Endothelial cell of umbilical vein (primary cell): ENCODE results near the gene MAST1. TPM values are rescaled to one million over a fixed set of nuclear protein-coding genes. Genes with fewer than 3 reads are reported as not detected.
"Not testable (repeated sequence)": the region's sequence is repeated elsewhere in the genome, so short reads cannot be mapped to it uniquely, and the experiment has no call there.

Experiments
- BruUV-seq: library from RNA; stranded (reverse); fragments of 400-500 nt; replicated peaks from 2 replicates; lab custom pipeline; 2021; lab: Mats Ljungman, UMichigan
- CTCF ChIA-PET: fragments of 300-600, 350-600 bp; sonication (Branson Sonifier 250); formaldehyde crosslinking; loops from one replicate; lab custom pipeline; 2021; ENCODE audit warnings: antibody characterized with exemption, inconsistent platforms; lab: Charles Lee
- POLR2A ChIA-PET: fragments of 300-600, 350-600 bp; sonication (Branson Sonifier 250); formaldehyde crosslinking; loops from one replicate; lab custom pipeline; 2021; ENCODE audit warnings: antibody characterized with exemption, inconsistent platforms; lab: Charles Lee
- DNase-seq: peaks from one replicate; pipeline ENCODE4 v3.0.0-alpha.2; 2011; ENCODE audit warnings: low read depth, low spot score
- FAIRE-seq: peaks from 2 replicates; lab custom pipeline; 2011; peaks lifted over from hg19 to GRCh38; lab: Jason Lieb, UNC
- H2AFZ ChIP-seq: 2 replicates; pipeline ENCODE4 v1.6.0; 2012; ENCODE audit warnings: low read depth, low read length, control low read depth, inconsistent platforms
- H3K27ac ChIP-seq: 2 replicates; pipeline ENCODE4 v1.5.1; 2011; ENCODE audit warnings: low read depth, mild to moderate bottlenecking, control low read depth, low read length, moderate library complexity; ENCODE audit not compliant: insufficient read depth
- H3K27me3 ChIP-seq, 2 experiments: 2 replicates each; pipeline versions ENCODE4 v1.6.0 to v1.6.1; 2011; ENCODE audit warnings: low read length in 2 of 2, mixed read lengths in 1 of 2; ENCODE audit not compliant: control insufficient read depth in 2 of 2, insufficient read depth in 2 of 2
- H3K36me3 ChIP-seq, 2 experiments: 2 replicates in 1 of 2; 3 replicates in 1 of 2; pipeline ENCODE4 v1.5.1; 2011; ENCODE audit warnings: low read length in 2 of 2, mild to moderate bottlenecking in 1 of 2, moderate library complexity in 1 of 2; ENCODE audit not compliant: control insufficient read depth in 2 of 2, insufficient read depth in 2 of 2; ENCODE audit errors: extremely low read depth in 1 of 2
- H3K4me1 ChIP-seq: 3 replicates; pipeline ENCODE4 v1.5.1; 2011; ENCODE audit warnings: mild to moderate bottlenecking, low read length; ENCODE audit not compliant: control insufficient read depth, insufficient read depth; ENCODE audit errors: extremely low read depth
- H3K4me2 ChIP-seq: 2 replicates; pipeline ENCODE4 v1.6.1; 2011; ENCODE audit warnings: low read length, control low read depth, mixed read lengths; ENCODE audit not compliant: insufficient read depth
- H3K4me3 ChIP-seq, 3 experiments: fragments of 200-600 bp in 1 of 3; sonication (generic), shearing (Covaris generic) in 1 of 3; replicated peaks in 1 of 3; 2 replicates each; pipeline ENCODE4 v1.5.1; 2011 to 2016; ENCODE audit warnings: control low read depth in 3 of 3, low read length in 3 of 3, mild to moderate bottlenecking in 2 of 3, inconsistent platforms in 1 of 3, low read depth in 1 of 3, moderate library complexity in 1 of 3; ENCODE audit not compliant: insufficient read depth in 1 of 3
- H3K79me2 ChIP-seq: 2 replicates; pipeline ENCODE4 v1.6.0; 2012; ENCODE audit warnings: low read length, inconsistent platforms; ENCODE audit not compliant: control insufficient read depth, insufficient read depth
- H3K9ac ChIP-seq: replicated peaks from 2 replicates; pipeline ENCODE3; 2011; ENCODE audit warnings: low read length, control low read depth; ENCODE audit not compliant: insufficient read depth; ENCODE audit errors: extremely low read depth
- H3K9me1 ChIP-seq: replicated peaks from 3 replicates; pipeline ENCODE4 v1.6.0; 2011; ENCODE audit warnings: mild to moderate bottlenecking, low read length; ENCODE audit not compliant: control insufficient read depth, insufficient read depth; ENCODE audit errors: extremely low read depth
- H3K9me3 ChIP-seq: replicated peaks from 2 replicates; pipeline ENCODE4 v1.5.1; 2012; ENCODE audit warnings: low read length, inconsistent platforms; ENCODE audit not compliant: control insufficient read depth, insufficient read depth
- H4K20me1 ChIP-seq: replicated peaks from 2 replicates; pipeline ENCODE3; 2011; ENCODE audit warnings: mild to moderate bottlenecking, low read length; ENCODE audit not compliant: control insufficient read depth, insufficient read depth; ENCODE audit errors: extremely low read depth
- POLR2A ChIP-seq: IDR thresholded peaks from 2 replicates; pipeline ENCODE4 v1.6.1; 2012; ENCODE audit warnings: low read depth, mild to moderate bottlenecking, control low read depth, low read length
- dilution Hi-C: fragments of 300-500 bp; cut with MboI; formaldehyde crosslinking; loops from one replicate; pipeline ENCODE4 v1.15.0; 2019; ENCODE audit warnings: low sequenced_read_pairs; ENCODE audit not compliant: extremely low pct_ligation_motif_present
- intact Hi-C: fragments of 100-400 bp; cut with micrococcal nuclease; formaldehyde crosslinking; loops from one replicate; pipeline ENCODE4 v1.10.0; 2022
- polyA plus RNA-seq, 4 experiments: library from polyadenylated mRNA; depleted of rRNA in 3 of 4; stranded (reverse) in 3 of 4; unstranded in 1 of 4; fragments of >200 nt; gene quantifications; 2 replicates each; pipeline versions ENCODE4 v1.2.1 to v1.2.3, GENCODE V29; 2011 to 2012; ENCODE audit warnings: missing spikeins in 1 of 4
- total RNA-seq: library from RNA; stranded (reverse); gene quantifications from 2 replicates; pipeline ENCODE4 v1.2.3, GENCODE V29; 2021

Gene MAST1
- total and polyA plus RNA-seq, 2 donors (not counting 3 experiments of a cell fraction or from before 2014, with no cell fraction given), result 0.13 to 0.46 TPM

DNA sequence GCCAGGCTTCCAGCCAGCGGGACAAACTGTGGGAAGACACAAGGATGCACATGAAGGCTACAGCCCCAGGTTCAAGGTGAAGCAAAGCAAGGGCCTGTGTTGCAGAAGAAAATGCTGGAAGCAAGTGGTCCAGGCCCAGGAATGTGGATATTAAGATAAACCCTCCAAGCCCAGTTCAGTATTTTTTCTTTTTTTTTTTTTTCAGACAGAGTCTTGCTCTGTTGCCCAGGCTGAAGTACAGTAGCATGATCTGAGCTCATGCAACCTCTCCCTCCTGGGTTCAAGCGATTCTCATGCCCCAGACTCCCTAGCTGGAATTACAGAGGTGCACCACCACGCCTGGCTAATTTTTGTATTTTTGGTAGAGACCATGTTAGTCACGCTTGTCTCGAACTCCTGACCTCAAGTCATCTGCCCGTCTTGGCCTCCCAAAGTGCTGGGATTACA lies 41.2 kb upstream of the MAST1 start:
- POLR2A ChIA-PET, result interaction anchor here (1.1 to 1.4 kb wide), 2 partner anchors 19 to 31 kb away, joined by 4 read pairs; no protein-coding TSS in a partner anchor
- intact Hi-C loops, result loop anchor here (2.0 kb wide), 2 partner anchors 80 to 116 kb away; partner anchors contain the start of gene DHPS

DNA sequence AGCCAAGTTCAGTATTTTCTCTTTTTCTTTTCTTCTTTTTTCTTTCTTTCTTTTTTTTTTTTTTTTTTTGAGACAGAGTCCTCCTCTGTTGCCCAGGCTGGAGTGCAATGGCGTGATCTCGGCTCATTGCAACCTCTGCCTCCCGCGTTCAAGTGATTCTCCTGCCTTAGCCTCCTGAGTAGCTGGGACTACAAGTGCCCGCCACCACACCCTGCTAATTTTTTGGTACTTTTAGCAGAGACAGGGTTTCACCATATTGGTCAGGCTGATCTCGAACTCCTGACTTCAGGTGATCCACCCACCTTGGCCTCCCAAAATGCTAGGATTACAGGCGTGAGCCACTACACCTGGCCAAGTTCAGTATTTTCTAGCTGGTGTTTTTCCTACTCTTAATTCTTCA lies 40.7 kb upstream of the MAST1 start:
- H3K4me2 ChIP-seq, H3K9me3 ChIP-seq, H3K27ac ChIP-seq, H2AFZ ChIP-seq, H3K9ac ChIP-seq, BruUV-seq, DNase-seq, H3K9me1 ChIP-seq, FAIRE-seq, H3K4me3 ChIP-seq, dilution Hi-C loops, H3K27me3 ChIP-seq, H4K20me1 ChIP-seq: not testable (repeated sequence)
- Histone ChIP-seq H3K4me1 (peaks cover 23% of the 10 kb centered on the region), H3K36me3 (peaks cover 0 to 12% of the 10 kb centered on the region in 2 experiments), H3K79me2 (peaks cover 18% of the 10 kb centered on the region)
- intact Hi-C loops, result loop anchor here (2.0 kb wide), 2 partner anchors 81 to 117 kb away; partner anchors contain the start of gene DHPS
- ChIA-PET CTCF (interaction anchor here (0.6 to 13.8 kb wide), 5 partner anchors 21 to 82 kb away, joined by 3 to 524 read pairs (median 30); partner anchors contain the start of gene HOOK2), POLR2A (interaction anchor here (1.1 to 1.4 kb wide), 2 partner anchors 19 to 31 kb away, joined by 4 read pairs; no protein-coding TSS in a partner anchor)

More for the DNA sequence above, 41.2 kb upstream of the MAST1 start:
- peaks cover 21% of the 10 kb centered on the region for H3K4me1 ChIP-seq
- H3K9me1 ChIP-seq, result no peaks in the 10 kb centered on the region
- no peak overlapping the region for H3K4me2 ChIP-seq
- dilution Hi-C loops, result no loop called here
- H2AFZ ChIP-seq, result no peak overlapping the region
- CTCF ChIA-PET, result interaction anchor here (0.6 to 13.8 kb wide), 6 partner anchors 15 to 82 kb away, joined by 3 to 524 read pairs (median 22); partner anchors contain the start of gene HOOK2
- no peak for TF ChIP-seq POLR2A
- peaks cover 23% of the 10 kb centered on the region for H3K79me2 ChIP-seq
- no peak overlapping the region for H3K27ac ChIP-seq
- peaks cover 0 to 12% of the 10 kb centered on the region in 2 experiments for H3K36me3 ChIP-seq
- FAIRE-seq (no peak), DNase-seq (no peak)
- no TSS peak for BruUV-seq
- H3K9ac ChIP-seq, result no peak overlapping the region
- no peak overlapping the region for H3K4me3 ChIP-seq
- no peaks in the 10 kb centered on the region for H3K27me3 ChIP-seq
- no peaks in the 10 kb centered on the region for H3K9me3 ChIP-seq
- H4K20me1 ChIP-seq, result no peaks in the 10 kb centered on the region
